Right renal pelvis (tissue), 4 donors: ENCODE results near the gene EFEMP2. TPM values are rescaled to one million over a fixed set of nuclear protein-coding genes. Genes with fewer than 3 reads are reported as not detected.
A peak's percentile ranks its signal among the peaks of the same experiment; 100 is the strongest.

Source experiments
- DNase-seq, 4 donors: peaks; one replicate each; pipeline ENCODE4 v3.0.0-alpha.2; 2013; ENCODE audit warnings: low read depth in 4 of 4, low spot score in 3 of 4, missing footprints in 1 of 4
- polyA plus RNA-seq, 4 donors: library from polyadenylated mRNA; unstranded; fragments of 120-200 nt; gene quantifications; one replicate each; pipeline ENCODE4 v1.2.1, GENCODE V29; 2013; ENCODE audit not compliant: insufficient read length in 4 of 4

Gene EFEMP2
- polyA plus RNA-seq, 4 donors = 94.9 to 134 (median 107) TPM

GRCh38 chr11:65885808-65886536 is 13.4 kb upstream of the EFEMP2 start:
- no peak for DNase-seq

DNA sequence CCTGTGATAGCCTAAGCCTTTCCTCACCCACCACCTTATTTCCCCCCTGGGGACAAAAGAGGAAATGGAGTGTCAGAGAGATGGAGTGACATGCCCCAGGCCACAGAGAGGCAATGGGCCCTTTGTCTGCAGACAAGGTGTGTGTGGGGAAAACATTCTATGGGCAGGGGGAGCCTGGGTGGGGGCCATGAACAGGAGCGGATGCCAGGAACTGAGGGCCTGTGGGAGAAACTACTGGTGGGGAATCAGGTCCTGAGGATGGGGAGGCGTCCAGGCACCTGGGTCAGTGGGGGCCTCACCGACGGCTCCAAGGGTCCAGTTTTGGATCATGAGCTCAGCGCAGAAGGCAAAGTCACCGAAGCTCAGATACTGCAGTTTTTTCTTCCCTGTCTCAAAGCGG is 12.6 kb upstream of the EFEMP2 start:
- DNase-seq = no peak

DNA sequence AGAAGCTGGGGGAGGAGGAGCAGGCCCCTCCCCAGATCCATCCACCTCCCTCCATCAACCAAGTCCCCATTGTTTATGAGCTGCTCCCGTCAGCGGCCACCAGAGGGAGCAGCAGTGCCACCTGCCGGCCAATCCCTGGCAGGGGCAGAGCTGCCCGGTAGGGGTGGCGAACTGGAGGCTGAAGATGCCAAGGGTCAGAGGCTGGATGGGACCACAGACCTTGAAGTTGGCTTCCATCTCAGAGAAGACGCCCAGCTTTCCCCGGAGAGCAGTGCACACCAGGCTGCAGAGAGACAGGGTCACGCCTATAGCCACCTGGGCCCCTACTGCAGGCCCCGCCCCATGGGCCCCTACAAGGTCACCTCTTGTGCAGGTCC is 12.1 kb upstream of the EFEMP2 start:
- DNase-seq = no peak

DNA sequence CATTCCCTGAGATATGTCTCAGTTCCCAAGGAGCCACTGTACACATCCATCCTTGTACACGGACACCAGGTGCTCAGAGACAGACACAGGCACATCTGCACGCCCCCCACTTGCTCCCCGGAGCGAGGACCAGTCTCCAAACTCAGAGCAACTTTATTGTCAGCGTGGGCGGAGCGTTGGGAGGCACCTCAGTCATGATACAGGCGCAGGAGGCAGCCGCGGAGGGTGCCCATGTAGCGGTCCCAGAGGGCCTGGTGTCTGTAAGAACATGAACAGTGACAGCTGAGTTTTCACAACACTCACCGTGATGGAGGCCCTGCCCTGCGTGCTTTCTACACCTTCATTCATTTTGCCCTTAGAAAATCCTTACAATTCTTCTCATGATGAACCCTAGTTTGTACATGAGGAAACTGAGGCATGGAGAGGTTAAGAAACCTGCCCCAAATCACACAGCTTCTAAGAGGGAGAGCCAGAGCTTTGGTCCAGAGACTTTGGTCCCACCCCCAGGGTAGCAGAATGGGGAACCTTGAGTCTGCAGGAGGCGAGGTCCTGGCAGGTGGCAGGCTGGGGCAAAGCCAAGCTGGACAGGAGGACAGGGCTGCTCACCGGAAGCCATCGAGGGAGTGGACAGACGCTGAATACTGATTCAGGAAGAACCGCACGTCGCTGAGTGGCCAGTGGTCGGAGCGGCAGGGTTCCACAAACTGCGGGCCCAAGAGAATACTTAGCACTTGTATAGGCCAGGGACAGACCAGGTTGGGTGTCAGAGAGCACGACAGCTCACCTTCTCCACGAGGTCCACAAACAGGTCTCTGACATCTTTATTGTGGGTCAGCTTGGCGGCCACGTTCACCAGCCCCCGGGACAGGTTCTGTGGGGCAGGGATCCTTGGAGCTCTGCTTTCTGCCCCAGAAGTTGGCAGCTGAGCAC is 11.5 kb upstream of the EFEMP2 start:
- no peak for DNase-seq

DNA sequence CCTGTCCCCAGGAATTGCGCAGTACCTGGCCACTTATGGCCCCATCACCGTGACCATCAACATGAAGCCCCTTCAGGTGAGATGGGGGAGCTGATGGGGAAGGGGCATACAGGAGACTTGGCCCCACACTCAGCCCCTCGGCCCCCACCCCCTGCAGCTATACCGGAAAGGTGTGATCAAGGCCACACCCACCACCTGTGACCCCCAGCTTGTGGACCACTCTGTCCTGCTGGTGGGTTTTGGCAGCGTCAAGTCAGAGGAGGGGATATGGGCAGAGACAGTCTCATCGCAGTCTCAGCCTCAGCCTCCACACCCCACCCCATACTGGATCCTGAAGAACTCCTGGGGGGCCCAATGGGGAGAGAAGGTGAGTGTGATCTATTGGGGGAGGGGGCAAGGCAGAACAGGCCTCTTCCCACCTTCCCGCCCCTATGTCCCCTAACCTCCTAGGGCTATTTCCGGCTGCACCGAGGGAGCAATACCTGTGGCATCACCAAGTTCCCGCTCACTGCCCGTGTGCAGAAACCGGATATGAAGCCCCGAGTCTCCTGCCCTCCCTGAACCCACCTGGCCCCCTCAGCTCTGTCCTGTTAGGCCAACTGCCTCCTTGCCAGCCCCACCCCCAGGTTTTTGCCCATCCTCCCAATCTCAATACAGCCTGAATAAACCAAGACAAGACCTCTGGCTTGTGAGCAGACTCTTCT is 10.6 kb upstream of the EFEMP2 start:
- DNase-seq = no peak

- DNase-seq = no peak
Observed at GRCh38 chr11:65882120-65883057, 9.8 kb upstream of the EFEMP2 start.

DNA sequence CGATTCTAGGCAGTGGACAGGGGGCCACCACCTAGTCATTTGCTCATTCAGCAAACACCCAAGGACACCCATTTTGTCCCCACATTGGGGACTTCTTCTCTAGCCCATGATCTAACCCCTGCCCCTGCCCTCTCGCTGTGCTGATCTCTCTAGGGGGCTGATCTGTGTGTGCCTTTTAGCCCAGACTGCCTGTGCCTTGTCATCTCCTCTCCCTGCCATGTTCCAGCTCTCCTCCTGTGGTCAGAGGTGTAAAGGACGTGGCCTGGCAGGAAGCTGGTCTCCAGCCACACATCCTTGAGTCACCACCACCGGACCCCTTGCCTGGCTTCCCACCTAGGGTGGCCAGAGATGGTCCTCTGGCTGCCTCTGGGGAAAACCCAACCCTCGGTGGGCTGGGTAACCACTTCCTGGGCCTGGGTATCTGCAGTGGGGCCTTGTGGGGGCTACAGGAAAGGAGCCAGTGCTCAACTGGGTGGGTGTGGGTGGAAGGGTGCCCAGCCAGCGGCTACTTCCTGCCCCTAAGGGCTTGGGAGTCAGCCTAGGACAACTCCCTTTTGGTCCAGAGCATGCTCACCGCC is 8.3 kb upstream of the EFEMP2 start:
- DNase-seq = no peak

GRCh38 chr11:65880027-65880426 is 7.4 kb upstream of the EFEMP2 start:
- DNase-seq = no peak

- DNase-seq = no peak
Observed at GRCh38 chr11:65879617-65880016, 7.0 kb upstream of the EFEMP2 start, which contains the start of gene CTSW. TSS of gene CTSW (plus strand) at chr11:65879837. CDS start at chr11:65879855, 18 bp downstream.

DNA sequence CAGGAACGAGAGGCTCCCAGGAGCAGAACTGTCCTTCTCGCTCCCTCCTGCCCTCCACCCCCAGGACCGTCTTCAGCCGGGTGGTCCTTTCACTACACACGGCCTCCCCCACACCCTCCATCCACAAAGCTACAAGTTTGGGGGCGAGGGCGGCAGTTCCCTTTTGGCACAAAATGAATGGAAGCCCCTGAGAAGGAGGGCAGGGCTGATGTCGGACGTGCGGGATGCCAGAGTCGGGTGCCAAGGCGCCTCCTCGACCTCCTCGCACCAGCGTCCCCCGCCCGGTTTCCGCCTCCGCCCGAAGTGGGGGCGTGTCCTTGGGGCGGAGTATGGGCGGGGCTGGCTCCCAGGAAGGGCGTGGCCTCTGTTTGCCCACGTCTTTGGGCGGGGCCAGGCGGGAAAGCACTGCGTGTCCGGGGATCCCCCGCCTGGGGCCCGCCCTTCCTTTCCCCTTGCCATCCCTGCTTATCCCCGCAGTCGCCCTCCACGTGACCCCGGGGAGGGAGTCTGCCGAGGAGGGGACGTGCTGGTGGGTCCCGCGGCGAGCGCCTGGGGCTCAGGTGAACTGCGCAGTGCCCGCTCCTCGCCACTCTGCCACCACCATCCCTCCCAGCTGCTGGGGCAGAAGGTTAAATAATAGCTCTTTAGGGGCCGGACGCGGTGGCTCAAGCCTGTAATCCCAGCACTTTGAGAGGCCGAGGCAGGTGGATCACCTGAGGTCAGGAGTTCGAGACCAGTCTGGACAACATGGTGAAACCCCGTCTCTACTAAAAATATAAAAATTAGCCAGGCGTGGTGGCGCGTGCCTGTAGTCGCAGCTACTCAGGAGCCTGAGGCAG is 937 bp upstream of the EFEMP2 start:
- DNase-seq = peak in 1 of 4 donors; percentile 88

DNA sequence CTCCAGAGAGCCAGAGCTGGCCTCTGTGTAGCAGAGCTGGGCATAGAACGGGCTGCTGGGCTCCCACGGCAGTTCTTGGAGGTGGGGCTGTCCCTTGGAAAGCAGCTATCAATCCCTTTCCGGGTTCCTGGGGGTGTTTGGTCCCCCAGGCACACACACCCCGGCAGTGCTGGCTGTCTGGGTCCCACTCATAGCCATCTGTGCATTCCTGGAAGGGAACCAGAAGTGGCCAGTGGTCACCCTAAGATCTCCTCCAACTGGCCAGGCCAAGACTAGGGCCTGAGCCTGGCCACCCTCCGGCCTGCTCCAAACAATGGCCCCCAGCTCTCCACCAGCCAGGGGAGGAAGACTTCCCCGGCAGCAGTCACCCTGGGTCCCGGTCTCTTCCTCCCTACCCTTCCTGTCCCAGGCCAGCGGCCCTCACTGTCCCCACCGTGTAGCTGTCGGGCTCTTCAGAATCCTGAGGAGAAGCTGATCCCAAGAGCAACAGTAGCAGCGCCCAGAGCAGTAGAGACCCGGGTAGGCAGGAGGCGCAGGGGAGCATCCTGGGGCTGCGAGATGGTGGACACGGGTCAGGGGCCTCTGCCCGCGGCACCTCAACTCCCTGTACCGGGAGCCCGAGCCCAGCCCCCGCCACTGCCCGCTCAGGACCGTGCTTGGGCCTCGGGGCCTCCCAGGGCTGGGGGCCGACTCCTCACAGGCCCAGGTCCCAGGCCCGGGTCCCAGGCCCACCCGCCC is 620 bp downstream of the EFEMP2 start:
- no peak for DNase-seq

GRCh38 chr11:65870706-65871681 is 1.6 kb downstream of the EFEMP2 start:
- DNase-seq = no peak

DNA sequence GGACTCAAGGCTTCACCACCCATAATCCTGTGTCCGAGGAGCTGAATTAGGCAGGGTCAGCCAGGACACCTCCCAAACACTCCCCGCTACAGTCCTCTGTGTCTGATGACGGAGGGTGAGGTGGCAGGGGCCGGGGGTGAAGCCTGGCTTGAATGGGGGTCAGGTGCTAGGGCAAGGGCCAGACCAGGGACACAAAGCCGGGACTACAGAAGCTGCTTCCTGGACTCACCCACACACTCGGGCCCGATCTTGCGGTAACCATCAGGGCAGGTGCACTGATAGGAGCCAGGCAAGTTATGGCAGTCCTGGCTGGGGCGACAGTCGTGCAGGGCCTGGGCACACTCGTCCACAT is 2.3 kb downstream of the EFEMP2 start:
- DNase-seq = no peak

DNA sequence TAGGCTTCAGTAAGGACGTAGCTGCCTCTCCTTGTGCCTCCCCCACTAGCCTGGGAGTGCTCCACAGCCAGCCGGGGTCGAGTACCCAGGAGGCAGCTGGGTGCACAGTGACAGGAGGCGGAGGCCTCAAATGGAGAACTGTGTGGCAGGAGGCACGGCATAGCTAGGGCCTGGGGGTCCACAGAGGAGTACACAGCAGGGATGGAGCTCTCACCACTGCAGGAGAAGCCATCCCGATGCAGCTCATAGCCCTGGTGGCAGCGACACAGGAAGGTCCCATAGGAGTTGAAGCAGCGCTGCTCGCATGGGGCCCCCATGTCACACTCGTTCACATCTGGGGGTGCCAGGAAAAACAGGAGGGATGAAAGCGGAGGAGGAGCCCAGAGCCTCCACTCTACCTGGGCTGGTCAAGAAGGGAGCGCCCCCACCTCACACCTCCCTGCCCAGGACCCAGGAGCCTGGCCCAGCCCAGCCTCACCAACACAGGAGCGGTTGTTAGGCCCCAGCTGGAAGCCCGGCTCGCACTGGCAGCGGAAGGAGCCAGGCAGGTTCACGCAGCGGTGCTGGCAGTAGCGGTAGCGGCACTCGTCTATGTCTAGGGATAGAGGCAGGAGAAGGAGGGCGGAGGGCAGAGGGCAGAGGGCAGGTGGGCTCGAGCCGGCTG is 2.8 kb downstream of the EFEMP2 start:
- DNase-seq = no peak

DNA sequence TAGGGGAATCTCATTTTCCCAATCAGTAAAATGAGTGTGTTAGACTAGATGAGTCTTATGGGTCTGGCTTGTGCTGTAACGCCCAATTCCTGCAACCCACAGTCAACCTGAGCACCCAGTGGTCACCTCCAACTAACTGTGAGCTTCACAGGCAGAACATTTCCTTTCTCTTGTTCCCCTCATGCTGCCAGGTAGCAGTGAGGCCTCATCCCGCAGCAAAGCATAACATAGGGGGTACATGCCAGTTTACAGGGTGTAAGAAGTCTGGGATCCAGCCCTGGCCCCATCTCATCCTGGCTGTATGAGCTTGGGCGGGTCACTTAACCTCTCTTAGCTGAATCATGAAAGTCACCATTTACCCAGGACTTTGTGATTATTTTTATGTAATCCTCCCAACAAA is 3.7 kb downstream of the EFEMP2 start:
- no peak for DNase-seq

- no peak for DNase-seq
Observed at GRCh38 chr11:65868076-65868667, 4.4 kb downstream of the EFEMP2 start.
